ENCODE data around the gene MBD3L1. TPM values are rescaled to one million over a fixed set of nuclear protein-coding genes. Genes with fewer than 3 reads are reported as not detected.

Gene MBD3L1
- polyA plus RNA-seq, 1 experiment, result not detected

DNA sequence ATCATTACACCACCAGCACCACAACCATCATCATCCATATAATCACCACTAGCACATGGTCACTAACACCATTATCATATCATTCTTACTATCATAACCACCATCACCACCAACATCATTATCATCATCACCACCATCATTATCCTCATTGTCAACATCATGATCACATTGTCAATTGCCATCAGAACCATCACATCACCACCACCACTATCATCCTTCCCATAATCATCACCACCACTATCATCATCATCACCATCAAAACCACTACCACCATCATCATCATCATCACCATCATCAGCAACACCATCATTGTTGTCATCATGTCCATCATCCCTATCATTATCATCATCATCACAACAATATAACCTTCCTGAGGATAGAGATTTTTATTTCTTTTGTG lies 58.1 kb downstream of the MBD3L1 start:
- ChIA-PET CTCF (no interaction called here), POLR2A (no interaction called here)
- DNase-seq (ENCODE audit: low read depth), result no peak
- no peak for TF ChIP-seq CTCF (IDR thresholded peaks at IDR 0.05; ENCODE audit: insufficient read depth, low read depth, low read length)
- Histone ChIP-seq H3K36me3 (ENCODE audit: control insufficient read depth, insufficient read depth, low read length) (no peaks in the 10 kb centered on the region), H3K27me3 (ENCODE audit: control insufficient read depth, insufficient read depth, low read length) (no peaks in the 10 kb centered on the region), H3K4me3 (ENCODE audit: low read depth, low read length) (no peak overlapping the region)

Other genes starting within 250 kb of the MBD3L1 start
- 5.6 and 10.4 TPM in 2 replicates for gene ADAMTS10, start 221.7 kb upstream of the MBD3L1 start, polyA plus RNA-seq (2011; rRNA removed)
- gene NFILZ, start 201.7 kb upstream of the MBD3L1 start, polyA plus RNA-seq (2011; rRNA removed), result not detected in 2 replicates
- not detected in 2 replicates for gene ACTL9, start 133.6 kb upstream of the MBD3L1 start, polyA plus RNA-seq (2011; rRNA removed)
- gene OR2Z1, start 110.7 kb upstream of the MBD3L1 start, polyA plus RNA-seq (2011; rRNA removed), result not detected in 2 replicates
- 16.9 and 17.5 TPM in 2 replicates for gene ZNF558, start 73 bp upstream of the MBD3L1 start, polyA plus RNA-seq (2011; rRNA removed)
- not detected in 2 replicates for gene MUC16, start 178.0 kb downstream of the MBD3L1 start, polyA plus RNA-seq (2011; rRNA removed)